Esophagus mucosa (tissue), 1 donor: ENCODE measurements around the gene PPBP. TPM values are rescaled to one million over a fixed set of nuclear protein-coding genes. Genes with fewer than 3 reads are reported as not detected.
A peak's percentile ranks its signal among the peaks of the same experiment; 100 is the strongest.

ENCODE experiments used
- ATAC-seq: fragments of 200-7000 bp; cut with Tn5 transposase; one replicate; pipeline ENCODE4 v1.9.1; 2020
- total RNA-seq: library from RNA; stranded (reverse); gene quantifications from one replicate; pipeline ENCODE4 v1.2.4, GENCODE V29; 2023
- donor health status: DM: yes; HTN: yes; CAD: no.

Gene PPBP
- 1.0 TPM for total RNA-seq

GRCh38 chr4:73988061-73988460 is at the start of gene PPBP:
TSS of gene PPBP (minus strand) at chr4:73988190. CDS start at chr4:73988103, 87 bp downstream.
- no peak for ATAC-seq

GRCh38 chr4:74037076-74037955 is 49.3 kb upstream of the PPBP start:
- no peak for ATAC-seq

GRCh38 chr4:74033739-74034138 is 45.7 kb upstream of the PPBP start:
- no peak for ATAC-seq

- ATAC-seq: no peak
Measured at GRCh38 chr4:74032064-74032463, 44.1 kb upstream of the PPBP start.

- no peak for ATAC-seq
Measured at GRCh38 chr4:74031576-74031975, 43.6 kb upstream of the PPBP start.

GRCh38 chr4:74030285-74030684 is 42.3 kb upstream of the PPBP start:
- no peak for ATAC-seq

- no peak for ATAC-seq
Measured at GRCh38 chr4:74028504-74028903, 40.5 kb upstream of the PPBP start.

- no peak for ATAC-seq
Measured at GRCh38 chr4:74023709-74024108, 35.7 kb upstream of the PPBP start.

- no peak for ATAC-seq
Measured at GRCh38 chr4:74021601-74022000, 33.6 kb upstream of the PPBP start.

- no peak for ATAC-seq
Measured at GRCh38 chr4:74018771-74019170, 30.8 kb upstream of the PPBP start.

- no peak for ATAC-seq
Measured at GRCh38 chr4:74018116-74018515, 30.1 kb upstream of the PPBP start.

- ATAC-seq: no peak
Measured at GRCh38 chr4:74016068-74016467, 28.1 kb upstream of the PPBP start.

GRCh38 chr4:74015126-74015780 is 27.3 kb upstream of the PPBP start:
- ATAC-seq: no peak

- ATAC-seq: no peak
Measured at GRCh38 chr4:74014332-74014731, 26.3 kb upstream of the PPBP start.

- ATAC-seq: no peak
Measured at GRCh38 chr4:74013264-74013663, 25.3 kb upstream of the PPBP start.

GRCh38 chr4:74012130-74012529 is 24.1 kb upstream of the PPBP start:
- peak; percentile 57 for ATAC-seq

GRCh38 chr4:74009307-74009706 is 21.3 kb upstream of the PPBP start:
- ATAC-seq: no peak

- ATAC-seq: no peak
Measured at GRCh38 chr4:74006009-74006476, 18.1 kb upstream of the PPBP start.

GRCh38 chr4:74005528-74005927 is 17.5 kb upstream of the PPBP start:
- ATAC-seq: peak; percentile 20

- ATAC-seq: no peak
Measured at GRCh38 chr4:74004668-74005067, 16.7 kb upstream of the PPBP start.

- no peak for ATAC-seq
Measured at GRCh38 chr4:74000301-74000700, 12.3 kb upstream of the PPBP start.

GRCh38 chr4:73998040-73999011 is 10.3 kb upstream of the PPBP start, which contains the start of gene CXCL5:
TSS of gene CXCL5 (minus strand) at chr4:73998677. CDS start at chr4:73998581, 96 bp downstream.
- peak; percentile 46 for ATAC-seq

- ATAC-seq: no peak
Measured at GRCh38 chr4:73992050-73992449, 4.1 kb upstream of the PPBP start.
